Measurements from ENCODE around the gene SCYGR5.
"Not testable (repeated sequence)": the region's sequence is repeated elsewhere in the genome, so short reads cannot be mapped to it uniquely, and the experiment has no call there.

The SCYGR5 gene

GRCh38 chr2:227666631-227667170 lies at the start of gene SCYGR5:
SCYGR5 (plus strand) TSS chr2:227666804; CDS start chr2:227666804, 0 bp downstream.
- DNase-seq = not testable (repeated sequence)

DNA sequence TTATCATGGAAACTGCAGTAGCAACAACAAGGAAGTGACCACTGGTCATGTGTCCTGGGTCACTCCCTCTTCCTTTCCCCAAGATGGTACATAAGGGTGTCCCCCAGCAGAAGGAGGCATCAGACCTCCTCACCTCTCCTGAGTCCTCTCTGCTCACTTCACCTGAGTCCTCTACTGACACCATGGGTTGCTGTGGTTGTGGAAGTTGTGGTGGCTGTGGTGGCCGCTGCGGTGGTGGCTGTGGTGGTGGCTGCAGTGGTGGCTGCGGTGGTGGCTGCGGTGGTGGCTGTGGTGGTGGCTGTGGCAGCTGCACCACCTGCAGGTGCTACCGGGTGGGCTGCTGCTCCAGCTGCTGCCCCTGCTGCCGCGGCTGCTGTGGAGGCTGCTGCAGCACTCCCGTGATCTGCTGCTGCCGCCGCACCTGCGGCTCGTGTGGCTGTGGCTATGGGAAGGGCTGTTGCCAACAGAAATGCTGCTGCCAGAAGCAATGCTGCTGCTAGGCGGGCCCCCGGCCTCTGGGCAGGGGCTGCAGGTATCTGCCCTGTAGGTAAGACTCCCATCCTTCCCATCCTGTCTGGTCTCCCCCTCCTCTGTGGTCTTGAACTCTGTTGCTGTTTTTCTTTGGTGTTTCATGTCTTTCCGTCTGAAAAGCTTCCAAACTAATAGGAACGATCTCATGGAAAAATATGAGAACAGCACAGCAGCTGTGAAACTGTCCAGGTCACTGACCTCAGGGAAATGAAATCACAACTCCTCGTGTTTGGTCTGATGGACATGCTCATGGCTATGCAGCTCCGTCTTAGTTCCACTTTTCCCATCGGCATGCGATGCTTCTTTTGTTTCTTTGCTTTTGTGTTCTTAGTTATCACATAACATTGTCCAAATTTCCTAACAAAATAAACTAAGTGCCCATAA lies 49.0 kb upstream of the SCYGR5 start, which contains the start of gene SCYGR4:
Gene SCYGR4, plus strand, starts transcription at position 183 of the 915 bp plus-strand sequence. Its CDS starts 0 bp downstream, at position 183.
- no peak for DNase-seq

- DNase-seq = no peak
Observed at GRCh38 chr2:227623226-227623625, 43.4 kb upstream of the SCYGR5 start.

- DNase-seq = no peak
Observed at GRCh38 chr2:227625420-227625819, 41.2 kb upstream of the SCYGR5 start.

GRCh38 chr2:227626580-227627151 lies 39.9 kb upstream of the SCYGR5 start:
- no peak for DNase-seq

DNA sequence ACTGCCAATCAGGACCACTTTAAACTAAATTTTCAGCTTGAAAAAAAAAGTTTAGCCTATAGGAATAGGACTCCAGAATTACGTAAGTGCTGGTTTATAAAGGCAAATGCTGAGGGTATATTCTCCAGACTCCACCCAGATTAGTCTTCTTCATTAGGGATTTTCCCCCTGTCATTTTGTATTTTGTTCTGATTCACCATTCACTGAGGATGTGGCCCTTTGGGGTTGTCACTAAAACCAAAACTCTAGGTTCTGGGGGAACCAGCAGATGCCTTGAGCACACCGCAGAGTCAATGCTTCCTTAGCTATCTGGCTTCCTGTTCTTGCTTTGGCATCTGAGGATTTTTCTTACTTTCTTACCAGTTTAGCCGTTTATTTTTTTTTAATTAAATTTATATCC lies 38.8 kb upstream of the SCYGR5 start:
- no peak for DNase-seq

GRCh38 chr2:227629435-227629834 lies 37.2 kb upstream of the SCYGR5 start:
- DNase-seq = no peak

DNA sequence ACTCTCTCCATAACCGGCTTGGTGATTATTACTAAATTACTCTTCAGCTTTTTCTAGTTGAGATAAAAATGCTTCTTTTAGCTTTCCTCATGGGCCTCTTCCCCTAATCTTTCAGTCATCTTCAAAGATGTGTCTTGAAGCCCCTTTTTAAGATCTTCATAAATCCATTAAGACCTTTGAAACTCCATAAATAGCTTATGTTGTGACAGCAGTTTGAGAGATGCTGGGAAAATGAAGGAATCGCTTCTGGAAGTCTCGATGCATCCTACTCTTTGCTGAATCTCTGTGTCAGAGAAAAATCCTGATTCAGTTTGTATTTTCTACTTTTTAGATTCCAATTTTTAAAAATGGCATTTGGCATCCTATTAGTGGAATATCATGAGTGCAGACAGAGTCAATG lies 36.3 kb upstream of the SCYGR5 start:
- DNase-seq = no peak

- DNase-seq = no peak
Observed at GRCh38 chr2:227632827-227633226, 33.8 kb upstream of the SCYGR5 start.

- no peak for DNase-seq
Observed at GRCh38 chr2:227634201-227634600, 32.4 kb upstream of the SCYGR5 start.

DNA sequence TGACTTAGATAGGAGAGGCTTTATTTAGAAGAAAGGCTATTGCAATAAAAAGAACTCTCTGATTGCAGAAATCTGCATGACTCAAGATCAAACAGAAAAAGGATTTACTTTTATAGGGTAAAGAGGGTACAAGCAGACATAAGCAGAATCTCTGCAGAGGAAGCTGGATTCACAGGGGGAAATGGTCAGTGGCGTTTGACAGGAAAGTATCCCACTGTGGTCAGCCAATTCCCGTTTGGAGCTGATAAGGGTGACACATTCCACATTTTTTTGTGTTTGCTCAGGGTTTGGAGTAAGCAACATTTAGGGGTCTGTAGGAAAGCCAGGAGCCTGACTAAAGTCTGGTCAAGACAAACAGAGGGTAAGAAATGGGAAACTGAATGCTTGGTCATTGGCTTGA lies 23.9 kb upstream of the SCYGR5 start:
- DNase-seq = no peak

DNA sequence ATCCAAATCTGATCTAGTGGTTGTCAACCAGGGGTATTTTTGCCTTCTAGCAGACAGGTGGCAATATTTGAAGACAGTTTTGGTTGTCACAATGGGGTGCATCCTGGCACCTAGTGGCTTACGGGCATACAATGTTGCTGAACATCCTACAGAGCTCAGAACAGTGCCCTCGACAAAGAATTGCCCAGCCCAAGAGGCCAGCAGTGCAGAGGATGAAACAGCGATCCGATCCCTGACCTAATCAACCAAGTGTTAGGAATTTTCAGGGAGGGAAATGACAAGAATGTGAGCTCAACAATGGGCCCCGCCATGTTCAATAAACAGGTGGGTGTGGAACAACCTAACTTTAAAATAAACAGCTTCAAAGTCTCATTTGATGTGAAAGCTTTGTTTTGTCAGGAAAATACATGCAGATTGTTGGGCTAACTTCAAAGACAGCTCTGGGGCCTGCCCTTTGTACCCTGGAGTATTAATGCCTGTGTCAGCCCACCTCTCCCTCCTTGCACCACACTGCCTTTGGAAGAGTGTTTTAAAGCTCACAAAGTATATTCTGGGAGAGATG lies 22.5 kb upstream of the SCYGR5 start:
- DNase-seq = no peak

DNA sequence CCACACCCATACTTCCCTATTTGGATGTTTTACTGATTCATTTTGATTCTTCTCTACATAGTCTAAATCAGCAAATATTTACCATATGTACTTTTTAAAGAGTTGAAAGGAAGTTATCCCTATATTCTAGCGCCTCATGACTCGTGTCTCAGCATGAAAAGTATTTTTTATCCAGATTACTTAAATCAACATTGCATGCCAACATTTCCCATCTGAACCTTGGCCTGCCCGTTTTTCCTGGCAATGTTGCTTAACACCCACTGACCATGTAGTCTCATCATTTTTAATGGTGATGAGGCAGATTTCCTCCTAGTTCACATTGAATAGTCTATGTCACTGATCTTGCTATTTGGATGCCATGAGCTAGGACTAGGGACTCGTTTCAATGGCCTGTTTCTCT lies 13.2 kb upstream of the SCYGR5 start:
- no peak for DNase-seq

- no peak for DNase-seq
Observed at GRCh38 chr2:227654426-227654825, 12.2 kb upstream of the SCYGR5 start.

GRCh38 chr2:227655454-227655853 lies 11.2 kb upstream of the SCYGR5 start:
- no peak for DNase-seq

GRCh38 chr2:227657199-227657845 lies 9.3 kb upstream of the SCYGR5 start:
- DNase-seq = no peak

GRCh38 chr2:227661025-227661649 lies 5.5 kb upstream of the SCYGR5 start:
- no peak for DNase-seq

DNA sequence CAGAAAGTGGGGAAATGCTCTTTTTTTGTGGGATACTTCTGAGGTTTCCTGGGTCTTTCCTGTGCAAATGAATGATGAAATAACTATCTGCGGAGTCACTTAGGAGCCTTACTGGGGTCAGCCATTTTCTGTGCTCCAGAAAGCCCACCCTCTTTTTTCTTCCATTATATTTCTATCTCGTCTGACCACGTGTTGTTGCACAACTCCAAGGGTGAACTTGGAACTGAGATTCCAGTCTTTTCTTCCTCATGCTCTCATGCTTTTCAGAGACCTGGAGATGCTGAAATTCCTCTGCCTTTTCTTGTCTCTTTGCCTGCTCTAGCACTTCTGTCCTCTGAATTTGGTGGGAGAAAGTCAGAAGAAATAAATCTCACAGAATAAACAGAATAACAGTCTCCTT lies 4.8 kb upstream of the SCYGR5 start:
- no peak for DNase-seq

GRCh38 chr2:227665189-227665940 lies 1.2 kb upstream of the SCYGR5 start:
- no peak for DNase-seq

DNA sequence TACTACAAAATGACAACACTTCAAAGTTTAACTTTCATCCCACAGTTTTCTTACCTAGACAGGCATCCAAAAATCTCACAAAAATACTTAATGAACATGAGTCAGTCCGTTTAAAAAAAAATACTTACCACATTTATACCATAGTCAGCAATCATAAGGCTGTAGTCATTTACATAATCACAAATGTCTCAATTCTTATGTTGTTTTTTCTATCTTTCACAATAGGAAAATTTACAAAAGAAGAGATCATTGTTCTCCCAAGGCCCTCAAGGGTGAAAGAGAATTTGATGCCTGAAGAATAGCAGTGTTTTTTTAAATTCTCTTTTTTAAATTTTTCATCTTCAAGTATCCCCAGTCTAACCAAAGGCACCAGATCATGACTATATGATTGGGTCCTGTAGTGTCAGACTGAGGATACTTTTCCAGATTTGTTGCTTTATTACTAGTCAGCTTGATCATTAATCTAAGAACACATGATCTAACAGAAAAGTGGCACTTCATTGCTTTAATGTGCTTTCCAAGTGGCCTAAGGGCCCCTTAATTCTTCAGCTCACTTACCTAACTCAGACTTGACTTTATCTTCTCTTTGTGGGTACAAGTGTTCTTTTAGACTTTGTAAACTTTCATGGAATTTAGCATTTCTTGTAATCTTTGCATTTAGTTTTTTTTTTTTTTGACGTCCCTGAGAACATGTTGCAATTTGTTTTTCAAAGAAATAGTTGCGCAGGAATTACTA lies 4.7 kb downstream of the SCYGR5 start:
- DNase-seq = no peak

DNA sequence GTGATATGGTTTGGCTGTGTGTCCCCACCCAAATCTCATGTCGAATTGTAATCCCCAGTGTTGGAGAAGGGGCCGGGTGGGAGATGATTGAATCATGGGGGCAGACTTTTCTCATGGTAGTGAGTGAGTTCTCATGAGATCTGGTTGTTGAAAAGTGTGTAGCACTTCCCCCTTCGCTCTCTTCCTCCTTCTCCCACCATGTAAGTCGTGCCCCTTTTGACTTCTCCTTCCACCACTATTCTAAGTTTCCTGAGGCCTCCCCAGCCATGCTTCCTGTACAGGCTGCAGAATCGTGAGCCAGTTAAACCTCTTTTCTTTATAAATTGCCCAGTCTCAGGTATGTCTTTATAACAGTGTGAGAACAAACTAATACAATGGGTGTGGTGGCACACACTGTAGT lies 7.0 kb downstream of the SCYGR5 start:
- DNase-seq = not testable (repeated sequence)

Measured in CD4-positive, alpha-beta T cell treated with Interleukin-4 for 1 hour (primary cell).